ENCODE results near the gene LMBR1. TPM values are rescaled to one million over a fixed set of nuclear protein-coding genes. Genes with fewer than 3 reads are reported as not detected.
A peak's percentile ranks its signal among the peaks of the same experiment; 100 is the strongest.
"Not testable (repeated sequence)": the region's sequence is repeated elsewhere in the genome, so short reads cannot be mapped to it uniquely, and the experiment has no call there.

LMBR1 gene
- total RNA-seq, 1 experiment from 2014 or later, result 47.2 TPM

DNA sequence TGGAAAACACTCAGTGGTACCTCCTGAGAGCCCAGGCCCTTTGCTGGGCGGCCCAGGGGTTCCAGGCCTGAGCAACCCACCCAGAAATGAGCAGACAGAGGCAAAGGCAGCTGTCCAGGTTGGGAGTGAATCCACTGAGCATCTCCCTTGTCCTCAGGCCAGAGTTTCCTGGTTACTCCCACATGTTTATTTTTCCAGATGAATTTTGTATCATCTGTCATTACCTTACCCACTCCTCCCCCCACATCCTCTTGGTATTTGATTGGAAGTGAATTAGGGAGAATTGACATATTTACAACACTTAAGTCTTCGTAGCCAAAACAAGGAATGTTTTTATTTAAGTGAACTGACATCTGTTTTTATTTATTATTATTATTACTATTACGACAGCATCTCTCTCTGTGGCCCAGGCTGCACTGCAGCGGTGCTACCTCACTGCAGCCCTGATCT, 13.2 kb upstream of the LMBR1 start:
- no peak for DNase-seq (ENCODE audit: low spot score)

- DNase-seq (ENCODE audit: low spot score), result peak; percentile 75
Measured at GRCh38 chr7:156903232-156903909, 10.4 kb upstream of the LMBR1 start.

DNA sequence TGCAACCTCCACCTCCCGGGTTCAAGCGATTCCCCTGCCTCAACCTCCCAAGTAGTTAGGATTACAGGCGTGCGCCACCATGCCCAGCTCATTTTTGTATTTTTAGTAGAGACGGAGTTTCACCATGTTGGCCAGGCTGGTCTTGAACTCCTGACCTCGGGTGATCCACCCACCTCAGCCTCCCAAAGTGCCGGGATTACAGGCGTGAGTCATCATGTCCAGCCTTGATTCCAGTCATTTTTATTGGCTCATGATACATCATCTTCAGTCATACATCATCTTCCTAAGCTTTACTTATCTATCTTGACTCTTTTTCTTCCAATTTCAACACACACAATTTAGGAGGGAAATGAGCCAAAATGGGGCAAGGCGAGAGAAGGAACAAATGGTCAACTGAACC, 7.1 kb upstream of the LMBR1 start:
- peak; percentile 35 for DNase-seq (ENCODE audit: low spot score)

- DNase-seq (ENCODE audit: low spot score), result no peak
Measured at GRCh38 chr7:156898938-156899337, 6.0 kb upstream of the LMBR1 start.

DNA sequence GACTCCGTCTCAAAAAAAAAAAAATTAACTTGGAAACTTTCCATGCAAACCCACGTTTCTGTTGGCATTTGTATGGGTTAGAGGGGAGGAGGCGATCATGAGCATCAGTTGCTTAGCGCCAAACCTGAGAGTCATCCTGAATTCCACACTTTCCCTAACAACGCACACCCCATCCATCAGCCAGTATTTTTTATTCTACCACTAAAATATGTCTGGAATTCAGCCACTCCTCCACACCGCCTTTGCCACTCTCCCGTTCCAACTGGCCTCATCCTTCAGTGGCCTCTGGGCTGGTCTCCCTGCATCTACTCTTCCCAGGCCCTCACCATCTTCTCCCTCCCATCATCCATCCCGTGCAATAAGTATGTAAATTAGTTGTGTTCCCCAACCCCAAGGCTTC, 4.7 kb upstream of the LMBR1 start:
- peak; percentile 94 for DNase-seq (ENCODE audit: low spot score)

- DNase-seq (ENCODE audit: low spot score), result no peak
Measured at GRCh38 chr7:156896388-156897022, 3.5 kb upstream of the LMBR1 start.

- DNase-seq (ENCODE audit: low spot score), result no peak
Measured at GRCh38 chr7:156895024-156895780, 2.2 kb upstream of the LMBR1 start.

DNA sequence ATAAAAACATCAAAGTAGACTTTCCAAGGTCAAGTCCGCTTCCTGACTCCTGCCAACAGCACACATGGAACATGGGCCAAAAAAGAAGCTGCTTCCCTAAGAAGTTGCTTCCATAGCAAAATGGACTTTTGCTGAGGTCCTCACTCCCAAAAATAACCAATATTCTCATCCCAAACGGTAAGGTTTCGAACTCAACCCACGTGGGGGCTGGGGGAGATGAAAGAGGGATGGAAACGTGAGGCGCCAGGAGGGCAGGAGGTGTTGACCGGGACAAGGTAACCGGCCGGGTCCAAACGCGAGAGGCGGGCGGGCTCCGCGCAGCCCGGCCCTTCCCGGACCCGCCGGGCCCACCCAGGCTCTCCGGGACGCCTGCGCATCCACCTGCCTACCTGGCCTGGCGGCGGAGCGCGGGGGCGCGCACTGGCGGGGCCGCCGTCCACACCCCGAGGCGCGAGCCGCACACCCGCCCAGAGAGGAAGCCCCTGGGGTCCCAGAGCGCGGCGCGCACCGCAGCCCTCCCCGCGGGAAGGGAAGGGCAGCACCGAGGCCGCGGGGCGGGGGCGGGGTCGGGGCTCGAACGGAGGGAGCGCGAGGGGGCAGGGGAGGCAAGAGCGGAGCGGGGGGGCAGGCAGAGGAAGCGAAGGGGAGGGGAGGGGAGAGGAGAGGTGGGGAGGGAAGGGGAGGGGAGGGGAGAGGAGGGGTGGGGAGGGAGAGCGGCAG, 742 bp downstream of the LMBR1 start:
- peak; percentile 8 for DNase-seq (ENCODE audit: low spot score)

GRCh38 chr7:156889746-156890145, 3.2 kb downstream of the LMBR1 start:
- DNase-seq (ENCODE audit: low spot score), result no peak

GRCh38 chr7:156889089-156889488, 3.9 kb downstream of the LMBR1 start:
- no peak for DNase-seq (ENCODE audit: low spot score)

DNA sequence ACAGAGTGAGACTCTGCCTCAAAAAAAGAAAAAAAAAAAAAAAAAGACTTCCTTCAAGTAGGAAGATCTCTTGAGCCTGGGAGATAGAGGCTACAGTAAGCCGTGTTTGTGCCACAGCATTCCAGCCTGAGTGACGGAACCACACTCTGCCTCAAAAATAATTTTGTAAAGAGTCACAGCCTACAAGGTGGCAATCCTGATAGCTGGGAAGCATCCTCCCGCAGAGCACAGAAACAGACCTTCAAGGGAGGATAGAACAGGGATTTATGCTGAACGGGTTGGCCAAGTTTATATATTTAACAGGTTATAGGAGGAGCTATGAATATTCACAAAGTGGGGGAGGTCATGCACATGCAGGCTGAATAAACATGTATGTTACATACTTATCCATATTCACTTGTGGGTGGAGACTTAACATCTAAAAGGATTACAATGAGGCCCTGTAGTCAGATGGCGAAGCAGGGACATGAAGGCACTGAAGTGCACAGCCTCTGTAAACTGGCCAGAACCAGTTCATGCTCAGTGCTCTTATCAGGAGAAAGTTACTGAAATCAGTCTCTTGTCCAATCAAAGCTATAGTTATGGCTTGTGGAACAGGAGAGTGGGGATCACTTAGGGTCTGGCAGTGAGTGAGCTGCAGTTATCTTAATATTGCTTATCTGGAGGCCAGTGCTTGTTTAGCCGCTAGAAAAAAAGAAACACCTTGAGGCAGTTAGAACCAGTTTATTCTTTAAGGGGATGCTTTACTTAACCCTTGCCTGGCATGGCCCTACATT, 6.8 kb downstream of the LMBR1 start:
- no peak for DNase-seq (ENCODE audit: low spot score)

DNA sequence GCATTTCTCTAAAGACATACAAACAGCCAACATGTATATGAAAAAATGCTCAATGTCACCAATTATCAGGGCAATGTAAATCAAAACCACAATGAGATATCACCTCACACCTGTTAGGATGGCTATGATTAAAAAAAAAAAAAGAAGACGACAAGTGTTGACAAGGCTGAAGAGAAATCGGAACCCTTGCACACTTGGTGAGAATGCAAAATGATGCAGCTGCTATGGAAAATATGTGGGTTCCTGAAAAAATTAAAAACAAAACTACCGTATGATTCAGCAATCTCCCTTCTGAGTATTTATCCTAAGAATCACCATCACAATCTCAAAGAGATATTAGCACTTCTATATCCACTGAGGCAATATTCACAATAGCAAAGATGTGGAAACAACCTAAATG, 11.3 kb downstream of the LMBR1 start:
- DNase-seq (ENCODE audit: low spot score), result no peak

GRCh38 chr7:156875766-156876165, 17.2 kb downstream of the LMBR1 start:
- no peak for DNase-seq (ENCODE audit: low spot score)

DNA sequence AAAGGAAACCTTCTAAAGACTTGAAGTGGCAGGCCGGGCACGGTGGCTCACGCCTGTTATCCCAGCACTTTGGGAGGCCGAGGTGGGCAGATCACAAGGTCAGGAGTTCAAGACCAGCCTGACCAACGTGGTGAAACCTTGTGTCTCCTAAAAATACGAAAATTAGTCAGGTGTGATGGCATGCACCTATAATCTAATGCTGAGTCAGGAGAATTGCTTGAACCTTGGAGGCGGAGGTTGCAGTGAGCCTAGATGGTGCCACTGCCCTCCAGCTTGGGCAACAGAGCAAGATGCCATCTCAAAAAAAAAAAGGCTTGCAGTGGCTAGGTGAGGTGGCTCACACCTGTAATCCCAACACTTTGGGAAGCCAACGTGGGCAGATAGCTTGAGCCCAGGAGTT, 24.6 kb downstream of the LMBR1 start:
- not testable (repeated sequence) for DNase-seq (ENCODE audit: low spot score)

- no peak for DNase-seq (ENCODE audit: low spot score)
Measured at GRCh38 chr7:156865493-156865892, 27.5 kb downstream of the LMBR1 start.

DNA sequence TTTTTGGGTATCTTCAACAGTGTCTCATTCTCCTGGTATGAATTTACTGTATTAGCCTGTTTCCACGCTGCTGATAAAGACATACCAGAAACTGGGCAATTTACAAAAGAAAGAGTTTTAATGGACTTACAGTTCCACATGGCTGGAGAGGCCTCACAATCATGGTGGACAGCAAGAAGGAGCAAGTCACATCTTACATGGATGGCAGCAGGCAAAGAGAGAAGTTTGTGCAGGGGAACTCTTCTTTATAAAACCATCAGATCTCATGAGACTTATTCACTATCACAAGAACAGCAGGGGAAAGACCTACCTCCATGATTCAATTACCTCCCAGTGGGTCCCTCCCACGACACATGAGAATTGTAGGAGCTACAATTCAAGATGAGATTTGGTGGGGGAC, 31.0 kb downstream of the LMBR1 start:
- DNase-seq (ENCODE audit: low spot score), result not testable (repeated sequence)

DNA sequence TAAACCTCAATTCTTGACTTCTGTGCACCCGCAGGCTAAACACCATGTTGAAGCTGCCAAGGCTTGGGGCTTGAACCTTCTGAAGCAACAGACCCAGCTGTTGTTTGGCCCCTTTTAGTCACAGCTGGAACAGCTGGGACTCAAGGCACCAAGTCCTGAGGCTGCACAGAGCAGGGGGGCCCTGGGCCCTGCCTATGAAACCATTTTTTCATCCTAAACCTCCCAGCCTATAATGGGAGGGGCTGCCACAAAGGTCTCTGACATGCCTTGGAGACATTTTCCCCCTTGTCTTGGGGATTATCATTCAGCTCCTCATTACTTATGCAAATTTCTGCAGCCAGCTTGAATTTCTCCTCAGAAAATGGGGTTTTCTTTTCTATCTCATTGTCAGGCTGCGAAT, 31.8 kb downstream of the LMBR1 start:
- DNase-seq (ENCODE audit: low spot score), result no peak

GRCh38 chr7:156860099-156860498, 32.9 kb downstream of the LMBR1 start:
- DNase-seq (ENCODE audit: low spot score), result not testable (repeated sequence)

GRCh38 chr7:156858523-156858922, 34.5 kb downstream of the LMBR1 start:
- no peak for DNase-seq (ENCODE audit: low spot score)

GRCh38 chr7:156857757-156858156, 35.2 kb downstream of the LMBR1 start:
- no peak for DNase-seq (ENCODE audit: low spot score)

DNA sequence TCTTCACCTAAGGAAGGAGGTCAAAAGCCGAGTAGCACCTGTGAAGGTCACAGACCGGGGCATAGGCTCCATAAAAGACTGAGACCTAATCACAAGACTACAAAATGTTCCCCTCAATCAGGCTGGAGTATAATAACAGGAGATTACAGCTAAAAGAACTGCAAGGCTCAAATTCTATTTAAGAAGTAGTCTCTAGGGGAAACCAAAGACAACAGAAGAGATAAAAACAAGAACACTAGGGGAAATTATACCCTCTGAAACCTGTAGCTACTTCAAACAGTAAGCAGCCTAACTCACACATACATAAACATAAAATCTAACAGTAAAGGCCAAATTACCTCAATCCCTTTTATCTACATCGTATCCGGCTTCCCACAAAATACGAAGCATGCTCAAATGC, 38.3 kb downstream of the LMBR1 start:
- no peak for DNase-seq (ENCODE audit: low spot score)

Data from A172 (cell line).